HG03045 (cell line): ENCODE measurements around the gene ADAM23.

Source experiments
- ATAC-seq: cut with Tn5 transposase; IDR thresholded peaks from one replicate; pipeline ENCODE4 v1.9.1; 2021; ENCODE audit warnings: mild to moderate bottlenecking, moderate library complexity; ENCODE audit not compliant: unreplicated experiment

Gene ADAM23

DNA sequence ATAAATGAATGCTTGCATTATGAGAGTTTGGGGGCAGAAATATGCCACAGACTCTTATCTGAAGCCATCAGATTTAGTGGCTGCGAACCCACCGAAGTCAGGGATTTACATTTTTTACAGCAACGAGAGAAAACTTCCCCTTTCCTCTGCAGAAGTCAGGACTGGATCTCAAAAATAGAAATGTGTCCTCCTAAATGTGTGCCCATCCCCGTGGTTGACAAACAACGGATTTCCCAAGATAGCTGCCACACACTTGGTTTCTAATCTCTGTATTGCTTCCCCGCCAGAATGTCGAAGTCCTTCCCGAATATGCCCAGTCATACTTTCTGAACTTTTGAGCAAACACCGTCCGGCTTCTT, 879 bp upstream of the ADAM23 start:
- no peak for ATAC-seq

DNA sequence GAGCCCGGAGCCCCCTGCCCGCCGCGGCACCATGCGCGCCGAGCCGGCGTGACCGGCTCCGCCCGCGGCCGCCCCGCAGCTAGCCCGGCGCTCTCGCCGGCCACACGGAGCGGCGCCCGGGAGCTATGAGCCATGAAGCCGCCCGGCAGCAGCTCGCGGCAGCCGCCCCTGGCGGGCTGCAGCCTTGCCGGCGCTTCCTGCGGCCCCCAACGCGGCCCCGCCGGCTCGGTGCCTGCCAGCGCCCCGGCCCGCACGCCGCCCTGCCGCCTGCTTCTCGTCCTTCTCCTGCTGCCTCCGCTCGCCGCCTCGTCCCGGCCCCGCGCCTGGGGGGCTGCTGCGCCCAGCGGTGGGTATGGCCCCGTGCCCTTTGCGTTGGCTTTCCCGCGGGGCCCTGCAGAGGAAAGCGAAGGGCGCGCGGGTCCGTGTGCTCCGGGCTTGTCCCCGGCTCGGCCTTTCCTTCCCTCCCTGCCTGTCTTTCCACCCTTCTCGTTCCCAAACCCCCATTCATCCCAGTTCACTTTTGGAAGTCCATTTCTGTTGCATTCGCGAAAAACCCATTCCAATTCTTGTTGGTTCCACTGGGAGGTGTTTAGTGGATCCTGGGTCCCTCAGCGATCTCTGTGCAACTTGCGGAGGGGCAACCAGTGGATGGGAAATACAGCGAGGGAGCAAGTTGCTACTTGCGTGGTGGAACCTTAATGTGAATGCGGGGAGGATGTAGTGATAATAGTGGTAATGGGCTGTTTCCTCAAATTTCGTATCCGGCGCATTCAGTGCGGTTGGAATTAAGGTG, 599 bp downstream of the ADAM23 start:
- peak; percentile 43 for ATAC-seq

DNA sequence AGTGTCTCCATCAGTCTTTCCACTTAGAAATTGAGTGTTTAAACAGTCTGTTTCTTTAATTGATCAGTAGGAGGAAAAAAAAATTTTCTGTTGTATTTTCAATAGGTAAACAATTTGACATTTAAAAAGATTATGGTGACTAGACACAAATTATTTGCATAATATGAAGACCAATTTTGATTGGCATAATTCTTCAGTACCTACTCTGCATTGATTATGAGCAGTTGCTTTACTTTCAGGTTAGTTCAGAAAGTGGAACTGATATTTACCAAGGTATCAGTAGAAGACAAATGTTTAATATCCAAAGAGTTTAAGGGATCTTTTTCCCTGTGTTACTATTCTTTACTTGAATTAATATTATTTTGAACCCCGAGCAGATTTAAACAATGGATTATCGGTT, 2.6 kb downstream of the ADAM23 start:
- no peak for ATAC-seq

DNA sequence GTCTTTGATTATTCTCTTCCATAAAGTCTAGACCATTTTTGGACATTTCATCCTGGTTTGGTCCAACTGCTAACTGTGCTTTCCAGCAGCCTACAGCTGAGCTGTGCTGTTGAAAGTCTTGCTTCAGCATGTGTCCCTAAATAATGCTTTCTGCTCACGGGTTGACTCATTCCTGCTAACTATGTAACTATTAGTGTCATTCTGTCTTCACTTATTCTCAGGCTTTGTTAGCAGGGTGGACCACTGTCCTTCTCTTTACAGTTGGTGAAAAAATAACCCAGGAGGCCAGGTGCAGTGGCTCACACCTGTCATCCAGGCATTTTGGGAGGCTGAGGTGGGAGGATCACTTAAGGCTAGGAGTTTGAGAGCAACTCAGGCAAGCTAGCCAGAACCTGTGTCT, 8.9 kb downstream of the ADAM23 start:
- peak; percentile 58 for ATAC-seq

DNA sequence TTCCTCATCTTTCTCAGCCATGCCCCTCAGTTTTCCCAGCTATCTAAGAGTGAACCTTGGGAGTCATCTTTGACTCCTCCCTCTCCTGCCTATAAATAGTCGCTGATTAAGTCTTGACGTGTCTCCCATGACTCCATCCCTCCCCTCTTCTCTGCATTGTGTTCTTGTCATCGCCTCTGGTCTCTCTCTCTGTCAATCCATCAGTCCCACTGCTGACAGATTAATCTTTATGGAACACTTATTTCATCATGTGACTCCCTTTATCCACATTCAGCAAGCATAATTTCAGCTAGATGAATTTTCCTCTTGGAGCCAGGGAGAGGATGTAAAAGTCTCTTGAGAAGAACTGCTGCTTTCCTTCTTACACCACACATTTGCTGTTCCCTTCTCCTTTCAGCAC, 9.4 kb downstream of the ADAM23 start:
- no peak for ATAC-seq

DNA sequence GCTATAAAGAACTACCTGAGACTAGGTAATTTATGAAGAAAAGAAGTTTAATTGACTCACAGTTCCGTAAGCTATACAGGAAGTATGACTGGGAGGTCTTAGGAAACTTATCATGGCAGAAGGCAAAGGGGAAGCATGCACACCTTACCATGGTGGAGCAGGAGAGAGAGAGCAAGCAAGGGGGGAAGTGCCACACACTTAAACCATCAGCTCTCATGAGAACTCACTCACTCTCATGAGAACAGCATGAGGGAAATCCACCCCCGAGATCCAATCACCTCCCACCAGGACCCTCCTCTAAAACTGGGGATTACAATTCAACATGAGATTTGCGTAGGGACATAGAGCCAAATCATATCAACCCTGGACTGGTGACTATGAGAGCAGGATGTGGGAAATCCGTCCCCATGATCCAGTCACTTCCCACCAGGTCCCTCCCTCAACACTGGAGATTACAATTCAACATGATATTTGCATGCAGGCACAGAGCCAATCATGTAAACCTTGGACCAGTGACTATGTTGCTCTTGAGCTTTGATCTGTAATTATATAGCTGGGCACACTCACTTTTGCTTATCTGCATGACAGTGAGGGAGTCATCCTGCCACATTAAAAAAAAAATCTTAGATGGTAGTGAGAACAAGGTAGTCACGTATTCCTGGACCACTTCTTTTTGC, 12.9 kb downstream of the ADAM23 start:
- no peak for ATAC-seq

DNA sequence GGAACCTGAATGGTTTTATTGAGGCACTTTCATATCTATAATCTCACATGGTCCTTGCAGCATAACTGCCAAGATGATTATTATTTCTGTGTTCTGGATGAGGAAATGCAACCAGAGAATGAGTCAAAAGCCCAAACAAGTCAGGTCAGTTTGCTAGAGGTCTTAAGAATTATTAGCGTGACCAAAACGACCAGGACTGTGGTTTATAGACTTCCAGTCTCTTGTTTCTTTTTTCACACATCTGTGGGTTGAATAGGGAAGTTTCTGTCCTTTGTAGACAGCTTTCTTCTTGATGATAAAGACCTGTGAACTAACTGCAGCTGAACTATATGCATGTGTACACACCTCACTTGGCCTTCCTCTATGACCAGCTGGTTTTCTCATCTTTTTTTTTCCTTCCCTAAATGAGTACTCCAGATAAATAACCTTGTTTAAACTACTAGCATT, 13.9 kb downstream of the ADAM23 start:
- peak; percentile 83 for ATAC-seq

DNA sequence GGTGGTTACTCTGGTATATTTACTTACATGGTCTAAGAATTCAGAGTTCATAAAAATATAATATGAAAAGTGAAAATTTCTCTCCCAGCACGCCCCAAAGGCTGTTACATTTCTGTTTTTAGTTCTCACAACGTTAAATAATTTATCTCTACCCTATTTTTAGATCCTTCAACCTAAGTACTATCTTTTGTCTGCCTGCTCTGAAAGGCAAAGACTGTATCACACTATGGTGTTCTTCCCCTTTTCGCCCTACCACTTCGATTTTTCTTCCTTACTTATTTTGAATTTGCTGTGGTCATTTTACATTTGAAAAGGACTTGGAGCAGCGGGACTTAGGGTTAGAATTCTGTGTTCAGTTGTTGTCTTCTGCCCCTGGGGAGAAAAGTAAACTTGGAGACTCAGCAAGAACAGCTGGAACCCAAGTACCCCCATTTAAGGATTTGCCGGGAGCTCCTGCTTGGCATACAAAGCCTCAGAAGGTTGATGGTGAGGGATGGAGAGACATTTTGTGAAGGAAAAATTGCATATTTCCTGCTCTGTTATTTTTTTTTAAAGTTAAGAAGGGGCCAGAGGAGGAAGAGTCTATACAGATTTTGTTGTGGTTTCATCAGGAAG, 19.0 kb downstream of the ADAM23 start:
- ATAC-seq = no peak

DNA sequence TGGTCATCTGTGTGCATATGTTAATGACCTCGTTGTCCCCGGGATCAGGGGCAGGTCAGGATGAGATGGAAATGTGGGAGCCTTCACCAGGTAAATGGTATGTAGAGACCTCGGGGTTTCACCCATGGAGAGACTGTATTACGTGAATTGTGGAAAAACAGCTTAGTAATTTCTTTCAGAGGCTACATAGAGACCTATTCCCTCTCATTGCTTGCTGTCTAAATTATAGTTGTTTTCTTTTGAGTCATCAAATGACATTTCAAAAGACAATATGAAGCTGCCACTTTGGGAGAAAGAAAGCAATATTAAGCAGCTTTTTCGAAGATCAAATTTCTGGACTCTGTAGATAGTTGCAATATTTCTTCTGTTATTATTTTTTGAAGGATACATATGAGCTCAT, 20.4 kb downstream of the ADAM23 start:
- ATAC-seq = no peak

DNA sequence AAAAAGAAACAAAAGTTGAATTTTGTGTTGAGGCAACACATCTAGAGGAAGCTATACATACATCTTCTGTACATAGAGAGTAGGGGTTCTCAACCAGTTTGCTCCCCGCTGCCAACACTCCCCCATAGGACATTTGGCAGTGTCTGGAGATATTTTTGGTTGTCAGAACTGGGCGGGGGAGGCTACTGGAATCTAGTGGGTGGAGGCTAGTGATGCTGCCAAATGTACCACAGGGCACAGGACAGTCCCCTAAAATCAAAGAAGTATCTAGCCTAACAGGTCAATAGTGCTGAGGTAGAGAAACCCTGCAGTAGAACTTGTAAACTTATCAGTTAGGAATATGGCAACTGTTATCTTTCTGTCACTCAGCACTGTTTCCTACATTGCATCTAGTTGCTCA, 21.3 kb downstream of the ADAM23 start:
- no peak for ATAC-seq

DNA sequence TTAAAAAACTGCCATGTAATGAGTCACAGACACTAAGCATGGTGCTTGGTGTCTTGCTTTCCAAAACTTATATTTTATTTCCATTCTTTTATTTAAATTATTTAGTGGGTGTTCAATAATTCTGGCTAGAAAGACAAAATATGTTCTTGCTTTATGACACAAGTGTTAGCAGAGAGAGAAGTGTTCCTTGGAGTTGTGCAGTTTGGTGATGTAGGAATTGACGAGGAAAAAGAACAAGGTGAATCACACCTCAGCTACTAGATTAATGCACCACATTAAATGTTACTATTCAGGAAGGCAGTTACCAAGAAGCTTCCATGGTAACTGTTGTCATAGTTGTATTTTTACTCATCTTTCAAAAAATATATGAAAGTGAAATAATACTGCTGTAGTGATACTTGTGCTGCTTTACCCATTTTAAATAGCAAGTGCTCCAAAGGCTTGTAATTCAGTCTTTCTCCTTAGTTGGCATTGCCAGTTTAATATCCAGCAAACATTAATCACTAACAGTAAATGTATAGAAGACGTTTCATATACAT, 28.3 kb downstream of the ADAM23 start:
- no peak for ATAC-seq

DNA sequence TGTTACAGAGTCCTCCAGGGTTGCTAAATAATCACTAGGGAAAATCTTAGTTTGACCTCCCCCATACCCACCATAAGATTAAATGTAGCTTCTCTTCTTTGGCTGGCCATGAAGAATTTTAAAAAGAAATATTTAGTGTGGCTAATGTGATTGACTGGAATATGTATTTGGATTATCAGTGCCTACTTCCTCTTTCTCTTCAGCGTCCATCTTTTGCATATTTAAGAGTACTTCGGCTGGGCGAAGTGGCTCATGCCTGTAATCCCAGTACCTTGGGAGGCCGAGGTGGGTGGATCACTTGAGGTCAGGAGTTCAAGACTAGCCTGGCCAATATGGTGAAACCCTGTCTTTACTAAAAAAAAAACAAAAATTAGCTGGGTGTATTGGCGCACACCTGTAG, 28.8 kb downstream of the ADAM23 start:
- no peak for ATAC-seq

DNA sequence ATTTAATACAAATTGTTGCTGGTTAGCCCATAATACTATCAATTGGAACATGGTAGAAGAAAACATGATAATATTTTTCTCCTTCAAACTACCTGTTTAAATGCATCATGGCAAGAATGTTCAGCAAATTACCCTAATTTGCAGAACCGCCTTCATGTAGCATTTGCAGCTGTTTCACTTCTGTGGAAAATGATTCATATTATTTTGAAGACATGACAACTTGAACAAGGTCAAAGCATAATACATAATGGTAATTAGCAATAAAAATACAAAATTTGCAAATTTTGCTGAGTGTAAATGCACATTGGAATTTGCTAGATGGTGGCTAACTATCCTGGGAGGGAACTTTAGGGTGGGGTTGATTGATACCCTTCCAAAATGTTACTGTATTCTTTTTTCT, 30.8 kb downstream of the ADAM23 start:
- no peak for ATAC-seq

DNA sequence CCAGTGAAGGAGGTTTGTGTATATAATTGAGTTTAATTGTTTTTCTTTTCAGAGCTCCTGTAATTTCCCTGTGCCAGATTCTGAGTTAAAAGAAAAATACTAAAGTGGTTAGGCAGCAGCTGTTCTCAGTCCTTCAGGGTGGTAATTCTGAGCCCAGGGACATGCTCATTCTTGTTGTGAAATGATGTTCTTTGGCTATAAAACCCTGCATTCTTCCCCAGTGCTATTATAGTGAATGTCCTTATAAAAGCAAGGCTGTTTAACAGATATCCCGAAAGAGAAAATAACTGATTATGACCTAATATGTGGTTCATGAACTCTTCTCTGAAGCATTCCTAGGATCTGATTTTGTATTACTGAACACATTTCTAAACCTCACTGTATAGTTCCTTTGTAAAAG, 34.0 kb downstream of the ADAM23 start:
- no peak for ATAC-seq

DNA sequence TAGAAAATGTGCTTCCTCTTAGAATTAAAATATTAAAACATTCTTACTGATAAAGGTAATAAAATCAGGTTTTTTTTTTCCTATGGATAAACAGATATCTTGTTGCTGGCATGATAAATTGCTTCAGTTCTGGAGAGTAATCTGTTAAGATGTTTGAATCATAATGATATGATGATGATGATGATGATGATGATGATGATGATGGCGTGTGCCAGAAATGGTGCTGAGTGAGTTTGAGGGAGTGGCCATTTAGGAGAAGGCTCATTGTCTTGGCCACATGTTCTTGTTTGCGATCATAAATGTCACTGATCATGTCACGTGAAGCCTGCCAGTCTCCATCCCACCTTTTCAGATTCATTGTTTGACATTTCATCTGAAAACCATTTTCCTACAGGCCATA, 35.0 kb downstream of the ADAM23 start:
- ATAC-seq = no peak

DNA sequence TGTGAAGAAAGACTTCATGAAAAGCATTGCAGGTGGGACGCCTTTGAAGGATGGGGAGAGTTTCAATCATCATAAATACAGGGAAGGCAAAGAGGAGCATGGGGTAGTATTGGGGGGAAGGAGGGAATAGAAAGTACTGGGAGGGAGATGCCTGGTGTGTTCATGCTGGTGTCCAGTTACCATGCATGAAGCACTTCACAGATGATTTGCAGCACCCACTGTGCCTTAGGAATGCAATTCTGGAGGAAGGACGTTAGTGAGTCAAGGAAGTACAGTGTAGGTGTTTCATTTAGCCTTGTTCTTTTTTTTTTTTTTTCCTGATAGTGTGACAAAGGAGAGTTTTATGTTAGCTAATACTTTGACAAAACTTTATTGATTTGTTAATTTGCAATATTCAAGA, 36.8 kb downstream of the ADAM23 start:
- ATAC-seq = no peak

DNA sequence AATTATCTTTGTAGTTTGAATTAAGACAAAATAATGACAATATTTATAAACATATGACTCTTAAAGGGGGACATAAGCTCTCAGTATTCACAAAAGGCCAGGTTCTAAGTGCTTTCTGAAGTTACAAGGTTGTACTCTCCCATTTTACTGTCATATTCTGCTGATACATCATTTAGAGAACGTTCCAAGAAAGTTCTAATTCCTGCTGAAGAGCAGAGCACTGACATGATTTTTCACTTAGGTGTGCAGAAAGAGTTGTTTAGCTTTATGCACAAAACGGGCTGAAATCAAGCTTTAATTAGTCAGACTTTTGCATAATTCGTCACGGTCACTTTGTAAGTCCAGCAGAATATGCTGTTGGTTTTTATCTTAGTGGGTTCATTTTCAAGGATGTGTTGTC, 37.3 kb downstream of the ADAM23 start:
- ATAC-seq = no peak

DNA sequence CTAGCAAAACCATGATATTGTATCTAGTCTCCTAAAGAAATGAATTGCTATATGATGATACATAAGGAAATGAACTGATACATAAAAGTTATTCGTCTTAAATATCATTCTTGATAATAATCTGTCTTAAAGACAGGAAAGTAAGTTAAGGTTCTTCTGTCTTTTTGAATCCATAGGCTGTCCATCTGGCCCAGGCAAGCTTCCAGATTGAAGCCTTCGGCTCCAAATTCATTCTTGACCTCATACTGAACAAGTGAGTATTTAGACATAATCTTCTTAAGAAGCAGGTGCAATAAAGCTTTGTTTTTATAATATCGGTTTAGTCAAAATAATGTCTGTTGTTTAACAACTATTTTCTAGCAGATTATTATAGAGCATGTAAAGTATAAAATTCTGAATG, 37.7 kb downstream of the ADAM23 start:
- no peak for ATAC-seq

DNA sequence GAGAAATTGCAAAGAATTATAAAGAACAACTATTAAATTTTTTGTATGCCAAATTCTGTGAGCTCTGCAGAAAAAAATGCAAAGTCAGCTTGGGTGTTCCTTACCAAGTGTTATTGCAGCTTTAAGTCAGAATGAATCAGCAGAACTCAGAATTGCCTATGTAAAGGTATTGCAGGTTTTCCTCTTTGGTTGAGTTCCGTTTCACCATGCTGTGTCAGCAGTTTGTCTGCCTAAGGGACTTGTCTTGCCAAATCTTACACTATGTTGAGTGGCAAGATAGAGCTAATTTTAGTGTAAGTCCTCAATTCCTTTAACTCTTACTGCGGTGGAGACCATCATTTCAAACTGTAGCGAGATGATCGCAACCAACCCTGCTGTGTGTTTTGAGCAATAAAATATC, 38.8 kb downstream of the ADAM23 start:
- ATAC-seq = no peak

DNA sequence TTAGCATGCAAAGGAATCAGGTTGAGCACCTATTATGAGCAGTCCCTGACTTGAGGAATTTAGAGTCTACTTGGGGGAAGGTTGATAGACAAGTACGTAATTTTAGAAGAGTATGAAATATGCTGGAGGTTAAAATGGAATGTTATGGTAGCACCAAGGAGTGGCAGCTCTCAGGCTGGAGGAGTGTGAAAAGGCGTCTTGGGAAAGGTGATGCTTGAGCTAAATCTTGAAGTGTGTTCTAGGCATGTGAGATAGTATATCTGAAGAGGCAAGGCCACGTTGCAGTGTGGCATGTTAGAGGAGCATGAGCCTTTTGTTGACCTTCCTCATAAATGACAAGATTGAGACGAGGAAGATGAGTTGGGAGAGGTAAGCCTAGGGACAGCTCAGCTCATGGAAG, 39.3 kb downstream of the ADAM23 start:
- no peak for ATAC-seq

DNA sequence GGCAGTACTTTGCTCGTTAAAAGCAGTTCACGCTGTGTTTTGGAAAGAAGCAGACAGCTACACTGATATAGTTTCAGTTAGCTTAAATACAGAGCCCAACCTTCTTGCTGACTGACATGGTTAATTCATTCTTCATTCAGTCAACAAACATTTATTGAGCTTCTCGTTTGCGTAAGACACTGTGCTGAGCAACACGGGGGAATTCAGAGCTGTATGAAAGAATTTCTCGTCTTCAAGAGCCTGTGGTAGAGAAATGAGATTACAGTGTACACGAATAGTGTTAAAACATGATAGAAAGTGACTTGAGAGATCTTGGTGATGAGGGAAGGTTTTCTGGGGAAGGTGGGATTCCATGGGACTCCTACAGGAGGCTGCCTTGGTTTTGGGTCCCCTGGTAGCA, 44.7 kb downstream of the ADAM23 start:
- ATAC-seq = no peak

DNA sequence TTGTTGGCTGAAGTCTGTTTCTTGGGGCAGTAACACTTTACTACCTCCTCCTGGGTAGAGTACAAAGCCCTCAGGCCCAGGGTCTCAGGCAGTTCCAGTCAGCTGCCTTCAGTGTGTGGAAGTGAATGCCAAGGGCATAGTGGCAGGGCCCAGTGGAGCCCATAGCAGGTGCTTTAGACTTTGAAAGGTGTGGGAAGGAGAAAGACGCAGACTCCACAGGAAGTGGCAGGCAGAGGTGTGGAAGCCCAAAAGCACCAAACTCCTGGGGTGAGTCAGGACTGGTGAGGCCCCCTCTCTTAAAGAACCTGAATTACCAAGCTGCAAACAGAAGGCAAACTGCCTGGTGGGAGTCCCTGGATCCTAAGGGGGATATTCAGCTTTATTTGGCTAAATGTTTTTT, 45.3 kb downstream of the ADAM23 start:
- ATAC-seq = no peak
